ENCODE results near the gene ACTA2.

The ACTA2 gene

DNA sequence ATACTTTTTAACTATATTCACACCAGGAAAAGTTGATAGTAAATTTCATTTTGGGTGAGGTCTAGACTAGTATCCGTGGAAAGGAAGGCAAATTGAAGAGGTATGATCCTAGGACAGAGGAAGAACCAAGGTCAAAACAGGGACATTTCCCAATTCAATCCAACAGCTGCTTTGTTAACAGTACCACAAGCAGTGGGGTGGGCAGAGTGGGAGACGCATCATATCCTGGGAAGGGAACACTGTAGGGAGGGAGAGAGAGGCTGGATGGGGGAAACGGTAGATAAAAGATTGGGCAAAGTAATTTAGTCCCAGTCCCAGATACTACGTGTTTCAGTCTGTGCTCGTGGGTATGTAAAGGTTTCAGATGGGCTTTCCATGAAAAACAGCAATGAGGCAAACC, 28.9 kb upstream of the ACTA2 start:
- no peak for DNase-seq (ENCODE audit: low spot score)

DNA sequence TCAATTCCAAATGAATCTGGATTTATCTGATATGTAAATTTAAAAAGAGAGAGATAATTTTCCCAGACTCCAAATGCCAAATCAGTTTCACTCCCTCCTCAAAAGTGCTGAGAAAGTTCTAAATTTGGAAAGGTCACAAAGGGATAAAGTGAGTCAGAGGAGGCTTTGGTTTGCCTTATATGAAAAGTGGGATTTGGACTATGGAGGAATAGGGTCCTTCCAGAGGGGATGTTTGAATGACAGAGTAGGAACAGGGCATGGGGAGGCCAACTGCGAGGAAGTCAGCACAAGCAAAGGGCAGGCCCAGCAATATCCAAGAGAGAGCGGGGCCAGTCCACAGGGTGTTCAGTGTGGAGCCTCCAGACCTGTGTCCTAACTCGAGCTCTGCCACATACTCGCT, 28.2 kb upstream of the ACTA2 start:
- no peak for DNase-seq (ENCODE audit: low spot score)

DNA sequence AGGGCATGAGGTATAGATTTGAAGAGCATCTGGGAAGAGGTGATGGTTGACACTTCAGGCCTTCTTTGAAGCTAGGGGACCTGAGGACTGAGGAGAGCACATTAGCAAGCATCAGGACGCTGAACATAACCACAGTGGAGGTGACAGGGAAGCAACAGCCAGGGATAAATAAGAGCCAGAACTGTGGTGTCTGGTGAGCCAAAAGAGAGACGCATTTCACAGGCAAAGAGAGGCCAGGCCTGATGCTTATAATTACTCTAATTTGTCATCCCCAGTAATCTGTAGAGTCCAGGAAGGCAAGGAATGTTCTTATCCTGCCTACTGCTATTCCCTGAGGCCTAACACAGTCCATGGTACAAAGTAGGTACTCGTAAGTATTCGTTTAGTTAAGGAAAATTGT, 27.7 kb upstream of the ACTA2 start:
- no peak for DNase-seq (ENCODE audit: low spot score)

DNA sequence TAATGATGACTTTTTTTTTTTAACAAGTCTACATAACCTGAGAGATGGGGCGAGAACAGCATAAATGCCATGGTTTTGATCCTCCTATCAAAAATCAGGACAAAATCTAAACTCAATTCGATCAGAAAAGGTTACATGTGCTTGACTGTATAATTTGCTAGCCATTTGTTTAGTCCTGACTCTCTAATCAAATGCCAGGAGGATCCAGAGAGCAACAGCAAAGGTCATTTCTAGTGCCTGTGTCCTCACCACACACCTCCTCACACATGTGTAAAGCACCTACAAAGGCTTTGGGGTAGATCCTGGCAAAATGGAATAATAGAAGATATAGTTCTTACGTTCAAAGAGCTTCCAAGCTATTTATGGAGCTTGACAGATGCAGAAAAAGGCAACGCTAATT, 27.0 kb upstream of the ACTA2 start:
- no peak for DNase-seq (ENCODE audit: low spot score)

DNA sequence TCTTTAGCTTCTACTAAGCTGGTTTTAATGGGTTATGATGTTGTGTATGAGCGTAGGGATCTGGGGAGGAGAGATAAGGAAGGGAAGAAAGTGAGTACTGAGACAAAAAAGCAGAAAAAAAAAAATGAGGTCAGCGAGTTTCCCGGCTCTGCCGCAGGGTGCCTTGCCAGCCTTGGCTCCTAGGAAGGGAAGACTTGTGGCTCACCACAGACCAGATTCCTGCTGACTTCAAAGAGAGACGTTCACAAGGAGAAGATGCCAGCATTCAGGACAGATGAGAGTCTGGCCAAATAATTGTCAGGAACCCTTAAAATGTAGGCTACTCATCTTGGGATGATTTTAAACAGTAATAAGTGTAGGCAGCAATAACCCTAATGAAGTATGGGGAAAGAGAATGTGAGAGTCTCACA, 26.6 kb upstream of the ACTA2 start:
- DNase-seq (ENCODE audit: low spot score): no peak

DNA sequence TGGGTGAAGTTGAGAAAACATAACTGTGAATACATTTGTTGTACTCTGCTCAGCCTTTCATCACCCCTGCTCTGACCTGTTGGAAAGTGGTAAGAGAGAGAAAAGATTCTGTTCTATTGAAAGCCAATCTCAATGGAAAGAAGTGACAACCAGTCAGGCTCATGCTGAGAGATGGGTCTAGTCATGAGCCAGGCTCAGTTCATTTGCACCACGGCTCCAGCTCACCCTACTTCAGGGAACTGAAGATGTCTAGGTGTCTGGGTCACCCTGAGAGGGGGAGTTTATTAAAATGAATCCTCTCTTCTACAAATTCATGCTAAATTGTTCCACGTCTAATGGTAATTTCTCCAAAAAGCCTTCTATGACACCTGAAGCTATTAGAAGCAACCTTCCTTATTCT, 25.9 kb upstream of the ACTA2 start:
- DNase-seq (ENCODE audit: low spot score): no peak

DNA sequence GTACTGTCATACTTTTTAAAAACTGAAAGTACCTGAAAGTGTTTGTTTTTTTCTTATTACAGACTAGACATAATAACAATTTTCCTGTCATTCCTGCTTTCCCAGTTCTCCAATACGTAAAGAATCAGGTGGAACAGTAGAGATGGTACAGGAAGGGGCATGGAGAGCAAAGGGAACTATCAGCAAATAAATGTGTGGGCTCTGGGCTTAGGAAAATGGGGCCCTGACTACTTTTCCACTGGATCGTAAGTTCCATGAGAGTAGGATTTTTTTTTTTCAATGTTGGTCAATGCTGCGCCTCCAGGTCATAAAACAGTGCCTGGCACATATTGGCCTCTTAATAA, 22.8 kb upstream of the ACTA2 start:
- DNase-seq (ENCODE audit: low spot score): no peak

DNA sequence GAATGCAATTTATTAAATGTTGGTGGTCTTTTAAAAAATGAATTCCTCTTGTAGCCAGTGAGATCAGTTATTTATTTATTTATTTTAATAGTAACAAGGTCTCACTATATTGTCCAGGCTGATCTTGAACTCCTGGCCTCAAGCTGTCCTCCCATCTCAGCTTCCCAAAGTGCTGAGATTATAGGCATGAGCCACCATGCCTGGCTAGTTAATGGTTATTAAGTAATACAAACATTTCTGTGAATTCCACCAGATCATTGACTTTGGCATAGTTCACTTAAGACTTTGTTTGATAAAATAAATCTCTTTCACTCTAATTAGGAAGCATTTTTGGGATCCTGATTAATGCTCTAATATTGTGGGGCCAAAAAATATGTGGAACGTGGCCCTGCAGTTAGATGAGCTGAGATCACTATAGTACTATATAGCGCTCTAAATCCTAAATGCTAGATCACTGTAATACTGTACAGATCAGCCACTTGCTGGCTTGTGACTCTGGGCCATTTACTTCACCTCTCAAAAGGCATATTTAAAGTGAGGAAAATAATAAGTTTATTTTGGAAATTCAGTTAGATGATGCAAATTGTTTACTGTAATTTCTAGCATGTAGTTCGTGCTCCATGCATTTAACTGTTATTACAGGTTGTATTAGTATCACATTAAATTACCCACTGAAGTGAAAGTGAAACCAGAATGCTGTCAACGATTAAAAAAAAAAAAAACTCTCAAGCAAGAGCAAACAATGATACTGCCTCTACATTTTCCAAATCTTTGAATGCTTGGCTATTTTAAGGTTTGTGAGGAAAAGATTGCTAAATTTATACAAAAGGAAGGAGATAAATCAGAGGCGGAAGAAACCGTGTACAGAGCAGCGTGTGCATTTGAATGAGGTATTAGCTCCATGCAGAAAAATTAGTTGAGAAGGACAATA, 22.1 kb upstream of the ACTA2 start:
- DNase-seq (ENCODE audit: low spot score): peak; percentile 7

DNA sequence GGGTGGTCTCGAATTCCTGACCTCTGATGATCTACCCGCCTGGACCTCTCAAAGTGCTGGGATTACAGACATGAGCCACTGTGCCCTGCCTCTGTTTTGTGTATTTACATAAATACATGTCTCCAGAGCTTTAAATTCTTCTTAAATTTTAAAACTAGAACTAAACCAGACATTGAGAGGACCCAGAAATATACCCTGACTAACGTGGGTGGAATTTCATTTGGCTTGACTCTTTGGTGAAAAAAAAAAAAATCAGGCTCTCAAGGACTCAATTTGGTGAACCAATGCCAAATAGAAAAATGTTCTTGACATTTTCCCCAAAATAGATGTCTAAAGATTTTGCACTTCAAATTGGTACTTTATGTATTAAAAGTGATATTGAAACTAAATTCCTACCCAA, 21.4 kb upstream of the ACTA2 start:
- no peak for DNase-seq (ENCODE audit: low spot score)

DNA sequence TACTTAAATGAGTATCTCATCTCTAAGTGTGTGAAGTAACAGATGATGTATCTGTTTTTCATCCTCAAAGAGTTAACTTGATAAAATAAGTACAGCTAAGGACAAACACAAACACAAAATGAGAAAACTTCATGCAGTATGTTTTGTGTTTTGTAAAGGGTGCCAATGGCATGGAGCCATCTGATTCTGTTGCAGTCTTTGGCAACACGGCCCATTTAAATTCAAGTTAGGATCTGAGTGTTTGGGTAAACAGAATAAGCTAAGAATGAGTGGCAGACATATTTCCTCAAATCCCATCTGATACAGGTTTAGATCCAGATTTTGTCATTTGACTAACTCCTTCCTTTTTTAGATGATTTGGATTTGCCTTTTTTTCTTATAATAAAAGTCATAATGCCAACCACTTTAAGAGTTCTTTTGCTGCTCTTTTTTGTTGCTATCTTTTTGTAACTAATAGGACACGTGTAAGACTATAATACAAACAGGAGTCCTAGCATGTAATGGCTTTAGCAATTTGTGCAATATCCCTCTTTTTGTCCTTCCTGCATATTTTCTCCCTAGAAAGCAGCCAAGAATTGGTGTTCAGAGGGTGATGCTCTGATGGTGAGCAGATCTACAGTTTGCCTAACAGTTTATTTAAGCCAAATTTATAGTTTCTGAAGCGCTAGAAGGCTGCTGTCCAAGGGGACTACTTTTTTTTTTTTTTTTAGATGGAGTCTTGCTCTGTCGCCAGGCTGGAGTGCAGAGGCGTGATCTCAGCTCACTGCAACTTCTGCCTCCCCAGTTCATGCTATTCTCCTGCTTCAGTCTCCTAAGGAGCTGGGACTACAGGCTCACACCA, 18.9 kb upstream of the ACTA2 start:
- DNase-seq (ENCODE audit: low spot score): no peak

DNA sequence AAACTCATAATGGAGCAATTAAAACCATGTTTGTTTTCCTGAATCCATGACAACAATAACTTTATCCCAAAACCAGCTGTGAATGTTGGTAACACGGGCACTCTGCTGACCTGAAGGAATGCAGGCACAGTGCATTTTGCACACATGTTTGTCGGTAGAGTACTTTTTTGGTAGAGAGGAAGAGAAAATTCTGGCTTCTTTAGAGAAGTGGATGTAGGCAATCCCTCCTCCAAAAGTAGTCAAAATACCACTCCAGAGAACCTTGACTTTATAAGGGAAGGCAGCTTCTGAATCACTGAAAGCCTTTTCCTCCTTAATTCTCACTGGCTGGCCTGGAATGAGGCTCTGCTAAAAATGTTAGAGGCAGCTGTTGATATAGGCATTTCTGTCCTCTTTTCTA, 15.8 kb upstream of the ACTA2 start:
- no peak for DNase-seq (ENCODE audit: low spot score)

DNA sequence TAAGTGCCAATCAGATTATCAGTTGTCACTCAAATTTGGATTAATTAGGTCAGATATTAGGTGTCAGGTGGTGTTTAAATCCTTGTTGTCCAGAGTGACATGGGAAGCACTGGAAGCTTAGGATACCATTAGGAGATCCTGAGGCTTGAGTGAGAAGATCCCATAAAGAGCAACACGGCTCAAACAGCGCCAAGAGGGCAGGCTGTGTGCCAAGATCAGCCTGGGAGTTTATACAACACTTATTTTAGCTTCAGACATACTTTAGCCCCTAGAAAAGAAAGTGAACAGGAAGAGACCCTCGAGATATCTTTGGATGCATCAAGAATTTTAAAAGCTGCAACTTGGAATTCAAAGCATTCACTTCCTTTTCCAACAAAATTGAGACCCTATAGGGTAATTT, 14.2 kb upstream of the ACTA2 start:
- DNase-seq (ENCODE audit: low spot score): no peak

DNA sequence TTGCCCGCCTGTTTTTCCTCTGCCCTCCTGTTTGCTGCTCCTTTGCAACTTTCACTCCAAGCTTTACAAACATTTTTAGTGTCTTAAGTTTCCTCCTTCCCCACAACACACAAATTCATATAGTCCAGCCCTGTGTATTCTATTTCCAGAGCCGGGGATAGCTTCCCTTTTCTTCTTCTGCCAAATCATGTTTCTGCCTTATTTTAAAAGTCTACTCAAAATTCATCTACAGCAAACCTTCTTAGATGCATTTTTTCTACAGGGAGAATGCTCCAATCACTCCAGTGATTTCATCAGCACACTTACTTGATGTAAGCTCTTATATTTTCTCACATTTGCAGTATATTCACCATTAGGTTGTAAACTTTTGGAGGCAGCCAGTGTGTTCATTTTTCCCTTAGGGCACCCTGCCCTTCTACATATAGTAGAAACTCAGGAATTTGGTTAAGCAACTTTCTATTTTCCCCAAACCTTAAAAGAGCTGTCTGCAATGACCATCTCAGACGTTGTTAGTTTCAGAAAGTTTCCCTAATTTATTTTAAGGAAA, 12.4 kb upstream of the ACTA2 start:
- DNase-seq (ENCODE audit: low spot score): no peak

DNA sequence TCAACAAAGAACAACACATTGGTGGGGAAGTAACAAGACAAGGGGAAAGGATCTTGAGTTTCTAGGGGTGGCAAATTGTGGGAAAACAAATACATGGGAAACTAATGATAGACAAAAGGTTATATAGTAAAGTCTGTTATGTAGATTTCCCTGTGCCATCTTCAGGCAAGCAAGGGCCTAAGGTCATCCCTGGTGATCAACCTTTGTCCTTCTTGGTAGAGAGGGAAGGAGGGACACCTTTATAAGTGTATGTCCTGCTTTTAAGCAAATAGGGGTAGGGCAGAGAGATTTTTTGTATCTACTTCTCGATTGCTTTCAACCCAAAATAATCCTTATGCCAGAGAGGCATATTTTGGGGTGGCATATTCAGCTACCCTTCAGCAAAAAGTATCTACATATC, 11.8 kb upstream of the ACTA2 start:
- no peak for DNase-seq (ENCODE audit: low spot score)

DNA sequence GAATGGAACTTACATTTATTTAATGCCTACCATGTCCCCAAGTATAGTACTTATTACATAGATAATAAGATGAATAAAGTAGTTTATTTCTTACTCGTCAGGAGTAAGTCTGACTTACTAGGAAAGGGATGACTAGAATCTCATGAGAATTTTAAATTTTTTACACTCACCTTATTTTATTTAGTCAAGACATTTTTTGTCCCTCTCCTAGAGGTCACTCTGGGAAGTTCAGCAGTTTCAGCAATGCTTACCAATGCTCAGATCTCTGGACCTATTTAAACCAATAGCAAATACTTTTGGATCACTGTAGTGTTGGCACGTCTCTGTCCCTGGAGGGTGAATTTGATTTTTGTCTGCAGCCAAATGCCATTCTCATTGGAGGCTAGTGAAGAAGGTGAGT, 10.7 kb upstream of the ACTA2 start:
- DNase-seq (ENCODE audit: low spot score): no peak

DNA sequence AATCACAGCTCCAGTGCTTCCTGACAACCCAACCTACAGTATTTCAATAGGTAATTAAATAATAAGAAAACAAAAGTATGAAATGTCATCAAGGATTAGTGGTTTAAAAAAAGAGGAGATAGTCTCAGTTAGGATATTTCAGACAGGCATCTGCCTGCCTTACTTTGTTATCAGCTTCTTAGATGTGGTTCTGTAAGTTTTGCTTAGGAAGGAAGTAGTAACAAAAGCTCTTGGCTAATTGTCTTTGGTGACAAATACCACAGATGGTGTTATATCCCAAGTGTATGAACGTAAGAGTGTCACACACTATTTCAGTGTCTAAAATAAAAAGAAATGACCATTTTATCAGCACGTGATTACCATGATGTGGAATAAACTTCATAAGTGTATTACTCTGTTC, 9.8 kb upstream of the ACTA2 start:
- no peak for DNase-seq (ENCODE audit: low spot score)

DNA sequence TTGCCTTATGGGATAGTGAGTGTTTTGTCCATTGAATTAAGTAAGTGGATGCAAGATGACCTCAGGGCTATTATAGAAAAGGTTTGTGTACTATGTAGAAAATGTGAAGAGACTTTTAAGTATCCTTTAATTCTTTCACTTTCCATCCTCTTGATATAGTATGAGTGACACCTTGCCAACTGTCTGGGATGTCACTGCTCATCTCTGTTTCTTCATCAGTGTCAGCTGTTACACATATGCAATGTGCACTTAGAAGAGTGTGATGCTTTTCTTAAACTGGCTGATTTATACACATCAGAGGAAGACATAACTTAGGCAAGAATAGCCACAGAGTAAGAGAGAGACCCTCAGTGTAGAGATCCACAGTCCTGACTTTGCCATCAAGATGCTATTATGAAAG, 8.7 kb upstream of the ACTA2 start:
- no peak for DNase-seq (ENCODE audit: low spot score)

DNA sequence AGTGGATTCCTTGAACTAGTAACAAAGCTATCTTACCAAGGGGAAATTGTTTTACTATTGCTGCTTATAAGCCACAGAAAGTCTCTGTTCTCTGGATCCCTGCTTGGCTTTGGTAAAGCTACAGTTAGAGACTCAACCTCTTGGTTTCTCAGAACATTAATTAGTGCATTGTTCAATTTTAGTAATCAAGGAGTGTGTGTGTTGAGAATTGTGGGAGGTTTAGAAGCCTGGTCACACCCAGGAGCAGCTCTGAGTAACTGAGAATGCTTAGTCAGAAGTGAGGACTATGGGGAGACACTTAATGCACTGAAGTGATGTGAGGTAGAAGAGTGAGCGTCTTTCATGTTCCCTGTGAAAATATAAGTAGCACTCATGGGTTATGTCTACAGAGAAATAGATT, 8.2 kb upstream of the ACTA2 start:
- DNase-seq (ENCODE audit: low spot score): no peak

DNA sequence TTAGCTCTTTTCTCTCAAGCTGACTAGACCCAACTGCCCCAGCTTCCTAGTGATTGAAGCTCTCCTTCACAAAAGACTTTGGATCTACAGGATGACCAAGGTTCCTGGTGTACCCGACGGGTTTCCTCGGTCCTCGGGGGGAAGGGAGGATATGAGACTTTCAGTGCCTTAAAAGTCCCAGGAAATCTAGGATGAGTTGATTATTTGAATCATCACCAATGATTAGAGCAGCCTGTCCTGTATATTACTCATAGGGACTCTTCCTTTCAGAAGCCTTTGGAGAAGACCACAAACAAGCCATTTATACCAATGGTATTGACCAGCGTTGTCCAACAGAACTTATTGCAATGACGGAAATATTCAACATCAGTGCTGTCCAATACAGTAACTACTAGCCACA, 6.1 kb upstream of the ACTA2 start:
- no peak for DNase-seq (ENCODE audit: low spot score)

DNA sequence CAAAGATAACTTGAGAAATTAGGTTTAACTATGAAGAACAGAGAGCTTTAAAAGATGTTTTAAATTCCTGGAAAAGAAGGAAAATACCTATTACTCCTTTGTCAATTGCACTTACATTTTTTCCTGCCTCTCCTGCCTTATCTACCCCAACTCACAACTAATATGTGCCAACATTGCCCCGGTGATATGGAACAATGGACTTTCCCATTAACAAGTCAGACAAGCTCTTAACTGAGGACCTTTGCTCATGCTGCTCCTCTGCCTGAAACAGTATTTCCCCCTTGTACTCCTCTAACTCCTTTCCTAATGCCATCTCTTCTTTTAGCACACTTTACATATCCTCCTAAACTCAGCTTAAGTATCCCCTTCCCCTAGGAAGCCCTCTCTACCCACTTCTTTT, 4.8 kb upstream of the ACTA2 start:
- no peak for DNase-seq (ENCODE audit: low spot score)

DNA sequence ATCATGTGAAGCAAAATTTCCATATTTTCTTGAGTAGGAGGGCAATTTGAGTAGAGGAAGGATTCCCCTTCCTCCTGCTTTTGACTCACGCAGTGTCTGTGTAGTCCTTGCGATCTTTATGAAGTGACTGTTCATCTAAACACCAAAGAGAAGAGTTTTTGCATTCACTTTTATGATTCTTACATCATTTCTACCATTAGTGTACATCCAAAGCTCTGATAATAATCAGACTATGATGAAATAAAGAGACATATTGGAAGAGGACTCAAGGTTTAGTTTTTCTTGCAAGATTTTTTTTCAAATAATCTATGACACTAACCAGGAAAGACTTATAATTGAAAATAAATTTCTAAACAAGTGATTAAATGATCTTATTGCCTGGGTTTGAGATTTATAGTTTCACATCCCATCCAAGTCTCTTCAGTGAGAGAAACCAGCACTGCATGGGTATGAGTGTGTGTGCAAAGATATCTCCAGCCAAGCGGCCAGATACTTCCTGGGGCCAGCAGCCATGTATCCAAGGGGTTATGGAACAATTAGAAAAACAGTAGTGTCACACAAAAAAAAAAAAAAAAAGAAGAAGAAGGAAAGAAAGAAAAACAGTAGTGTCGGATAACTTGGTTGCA, 2.0 kb upstream of the ACTA2 start:
- DNase-seq (ENCODE audit: low spot score): no peak

DNA sequence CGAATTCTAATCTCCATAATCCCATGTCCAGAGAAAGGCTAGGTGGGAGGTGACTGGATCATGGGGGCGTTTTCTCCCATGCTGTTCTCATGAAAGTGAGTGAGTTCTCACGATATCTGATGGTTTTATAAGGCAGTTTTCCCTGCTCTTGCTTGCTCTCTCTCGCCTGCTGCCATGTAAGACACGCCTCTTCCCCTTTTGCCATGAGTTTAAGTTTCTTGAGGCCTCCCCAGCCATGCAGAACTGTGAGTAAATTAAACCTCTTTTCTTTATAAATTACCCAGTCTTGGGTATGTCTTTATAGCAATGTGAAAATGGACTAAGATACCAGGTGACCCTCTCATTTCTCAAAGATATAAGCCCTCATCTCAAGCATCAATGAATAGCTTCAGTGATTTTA, 1.1 kb upstream of the ACTA2 start:
- DNase-seq (ENCODE audit: low spot score): no peak

All from kidney capillary endothelial cell (primary cell).